K562 (cell line): ENCODE measurements around the gene SYNGR4. TPM values are rescaled to one million over a fixed set of nuclear protein-coding genes. Genes with fewer than 3 reads are reported as not detected.

Experiments used
- CBFB ChIP-seq: sonication (generic); formaldehyde crosslinking; IDR thresholded peaks from 2 replicates; pipeline ENCODE4 v1.4.0; 2020; ENCODE audit warnings: mild to moderate bottlenecking, missing genetic modification reagents
- LARP7 ChIP-seq: fragments of 450-650 bp; IDR thresholded peaks from 2 replicates; pipeline ENCODE4 v1.6.1; 2016
- PHF21A ChIP-seq: fragments of 450-650 bp; IDR thresholded peaks from 2 replicates; pipeline ENCODE4 v1.6.1; 2017; ENCODE audit warnings: low read depth, borderline replicate concordance
- RBFOX2 ChIP-seq: fragments of 200-400 bp; formaldehyde crosslinking; IDR thresholded peaks from 2 replicates; pipeline ENCODE4 v1.6.1; 2017; ENCODE audit warnings: low read depth, mild to moderate bottlenecking, low read length, moderate library complexity
- U2AF1 ChIP-seq: fragments of 200-400 bp; formaldehyde crosslinking; optimal IDR thresholded peaks from 2 replicates; pipeline ENCODE3; 2017; ENCODE audit warnings: mild to moderate bottlenecking, low read depth, low read length, moderate library complexity
- ZNF584 ChIP-seq: fragments of 200-800 bp; sonication (Bioruptor generic); IDR thresholded peaks from 2 replicates; pipeline ENCODE4 v1.6.1; 2016; ENCODE audit warnings: low read depth, mild to moderate bottlenecking, missing genetic modification characterization, missing compliant biosample characterization
- polyA plus RNA-seq, 8 experiments: library from polyadenylated mRNA; depleted of rRNA in 4 of 8; stranded (reverse) in 5 of 8; unstranded in 3 of 8; fragments of >200 nt; fragmentation: Nextera tagmentation in 2 of 8; fragmentation: Illumina TruSeq in 1 of 8; extraction: Ambion mirVana in 2 of 8; extraction: Trizol in 1 of 8; gene quantifications; 2 replicates each; pipeline versions ENCODE4 v1.2.1 to v1.2.3, GENCODE V29; 2011 to 2014; ENCODE audit warnings: inconsistent platforms in 1 of 8, missing spikeins in 1 of 8
- total RNA-seq, 7 experiments: library from RNA; depleted of rRNA in 6 of 7; stranded (reverse); fragments of >200 nt in 6 of 7; fragmentation: Illumina TruSeq in 2 of 7; extraction: Trizol in 2 of 7; gene quantifications; 2 replicates each; pipeline versions ENCODE4 v1.2.1 to v1.2.3, GENCODE V29; 2011 to 2021; ENCODE audit warnings: low replicate concordance in 1 of 7
- TF ChIP-seq, protein P1 (sequence below): fragments of 450-650 bp; IDR thresholded peaks from 2 replicates; pipeline ENCODE4 v1.6.1; 2018; ENCODE audit not compliant: partially characterized antibody
- TF ChIP-seq, protein P2 (sequence below): sonication (generic); formaldehyde crosslinking; IDR thresholded peaks from 2 replicates; pipeline ENCODE4 v1.8.1; 2023; ENCODE audit warnings: missing genetic modification reagents, mild to moderate bottlenecking, borderline replicate concordance
- TF ChIP-seq, protein P3 (sequence below): fragments of 450-650 bp; IDR thresholded peaks from 2 replicates; pipeline ENCODE4 v1.6.1; 2016; ENCODE audit warnings: borderline replicate concordance
- TF ChIP-seq, protein P4 (sequence below): fragments of 450-650 bp; formaldehyde crosslinking; IDR thresholded peaks from 2 replicates; pipeline ENCODE4 v1.4.0; 2020; ENCODE audit warnings: mild to moderate bottlenecking, moderate library complexity
- TF ChIP-seq, protein P5 (sequence below): conservative IDR thresholded peaks from 2 replicates; pipeline ENCODE4 v1.6.1; 2011; ENCODE audit warnings: low read depth, mild to moderate bottlenecking, low read length; ENCODE audit not compliant: control insufficient read depth

The SYNGR4 gene
- total and polyA plus RNA-seq, 9 of the 15 experiments (the other 6 are each of a cell fraction or from before 2014, with no cell fraction given): 0.07 to 0.14 TPM; not detected in 7

DNA sequence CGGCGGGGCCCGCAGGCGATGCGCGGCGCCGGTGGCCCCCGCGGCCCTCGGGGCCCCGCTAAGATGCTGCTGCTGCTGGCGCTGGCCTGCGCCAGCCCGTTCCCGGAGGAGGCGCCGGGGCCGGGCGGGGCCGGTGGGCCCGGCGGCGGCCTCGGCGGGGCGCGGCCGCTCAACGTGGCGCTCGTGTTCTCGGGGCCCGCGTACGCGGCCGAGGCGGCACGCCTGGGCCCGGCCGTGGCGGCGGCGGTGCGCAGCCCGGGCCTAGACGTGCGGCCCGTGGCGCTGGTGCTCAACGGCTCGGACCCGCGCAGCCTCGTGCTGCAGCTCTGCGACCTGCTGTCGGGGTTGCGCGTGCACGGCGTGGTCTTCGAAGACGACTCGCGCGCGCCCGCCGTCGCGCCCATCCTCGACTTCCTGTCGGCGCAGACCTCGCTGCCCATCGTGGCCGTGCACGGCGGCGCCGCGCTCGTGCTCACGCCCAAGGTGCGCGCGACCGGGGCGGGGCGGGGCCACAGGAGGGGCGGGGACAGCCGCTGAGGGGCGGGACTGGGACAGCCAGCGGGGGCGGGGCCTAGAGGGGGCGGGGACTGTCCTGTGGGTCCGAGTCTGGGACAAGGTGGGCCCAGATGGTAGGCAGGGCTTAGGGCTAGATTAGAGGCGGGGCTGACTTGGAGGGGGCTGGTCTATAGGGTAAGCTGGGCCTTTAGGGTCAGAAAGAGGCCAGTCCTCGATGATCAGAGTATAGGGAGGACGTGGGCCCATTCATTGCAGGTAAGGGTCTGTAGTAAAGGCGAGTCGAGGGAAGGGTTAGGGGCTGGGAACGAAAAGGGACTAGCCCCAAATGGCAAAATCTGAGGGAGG lies 34.4 kb downstream of the SYNGR4 start (continued):
- TF ChIP-seq, protein P1, sequence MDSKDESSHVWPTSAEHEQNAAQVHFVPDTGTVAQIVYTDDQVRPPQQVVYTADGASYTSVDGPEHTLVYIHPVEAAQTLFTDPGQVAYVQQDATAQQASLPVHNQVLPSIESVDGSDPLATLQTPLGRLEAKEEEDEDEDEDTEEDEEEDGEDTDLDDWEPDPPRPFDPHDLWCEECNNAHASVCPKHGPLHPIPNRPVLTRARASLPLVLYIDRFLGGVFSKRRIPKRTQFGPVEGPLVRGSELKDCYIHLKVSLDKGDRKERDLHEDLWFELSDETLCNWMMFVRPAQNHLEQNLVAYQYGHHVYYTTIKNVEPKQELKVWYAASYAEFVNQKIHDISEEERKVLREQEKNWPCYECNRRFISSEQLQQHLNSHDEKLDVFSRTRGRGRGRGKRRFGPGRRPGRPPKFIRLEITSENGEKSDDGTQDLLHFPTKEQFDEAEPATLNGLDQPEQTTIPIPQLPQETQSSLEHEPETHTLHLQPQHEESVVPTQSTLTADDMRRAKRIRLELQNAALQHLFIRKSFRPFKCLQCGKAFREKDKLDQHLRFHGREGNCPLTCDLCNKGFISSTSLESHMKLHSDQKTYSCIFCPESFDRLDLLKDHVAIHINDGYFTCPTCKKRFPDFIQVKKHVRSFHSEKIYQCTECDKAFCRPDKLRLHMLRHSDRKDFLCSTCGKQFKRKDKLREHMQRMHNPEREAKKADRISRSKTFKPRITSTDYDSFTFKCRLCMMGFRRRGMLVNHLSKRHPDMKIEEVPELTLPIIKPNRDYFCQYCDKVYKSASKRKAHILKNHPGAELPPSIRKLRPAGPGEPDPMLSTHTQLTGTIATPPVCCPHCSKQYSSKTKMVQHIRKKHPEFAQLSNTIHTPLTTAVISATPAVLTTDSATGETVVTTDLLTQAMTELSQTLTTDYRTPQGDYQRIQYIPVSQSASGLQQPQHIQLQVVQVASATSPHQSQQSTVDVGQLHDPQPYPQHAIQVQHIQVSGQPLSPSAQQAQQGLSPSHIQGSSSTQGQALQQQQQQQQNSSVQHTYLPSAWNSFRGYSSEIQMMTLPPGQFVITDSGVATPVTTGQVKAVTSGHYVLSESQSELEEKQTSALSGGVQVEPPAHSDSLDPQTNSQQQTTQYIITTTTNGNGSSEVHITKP: no peak
- TF ChIP-seq CBFB (CRISPR knock-in tag): no peak
- no peak for TF ChIP-seq LARP7
- TF ChIP-seq PHF21A: no peak
- TF ChIP-seq, protein P2, sequence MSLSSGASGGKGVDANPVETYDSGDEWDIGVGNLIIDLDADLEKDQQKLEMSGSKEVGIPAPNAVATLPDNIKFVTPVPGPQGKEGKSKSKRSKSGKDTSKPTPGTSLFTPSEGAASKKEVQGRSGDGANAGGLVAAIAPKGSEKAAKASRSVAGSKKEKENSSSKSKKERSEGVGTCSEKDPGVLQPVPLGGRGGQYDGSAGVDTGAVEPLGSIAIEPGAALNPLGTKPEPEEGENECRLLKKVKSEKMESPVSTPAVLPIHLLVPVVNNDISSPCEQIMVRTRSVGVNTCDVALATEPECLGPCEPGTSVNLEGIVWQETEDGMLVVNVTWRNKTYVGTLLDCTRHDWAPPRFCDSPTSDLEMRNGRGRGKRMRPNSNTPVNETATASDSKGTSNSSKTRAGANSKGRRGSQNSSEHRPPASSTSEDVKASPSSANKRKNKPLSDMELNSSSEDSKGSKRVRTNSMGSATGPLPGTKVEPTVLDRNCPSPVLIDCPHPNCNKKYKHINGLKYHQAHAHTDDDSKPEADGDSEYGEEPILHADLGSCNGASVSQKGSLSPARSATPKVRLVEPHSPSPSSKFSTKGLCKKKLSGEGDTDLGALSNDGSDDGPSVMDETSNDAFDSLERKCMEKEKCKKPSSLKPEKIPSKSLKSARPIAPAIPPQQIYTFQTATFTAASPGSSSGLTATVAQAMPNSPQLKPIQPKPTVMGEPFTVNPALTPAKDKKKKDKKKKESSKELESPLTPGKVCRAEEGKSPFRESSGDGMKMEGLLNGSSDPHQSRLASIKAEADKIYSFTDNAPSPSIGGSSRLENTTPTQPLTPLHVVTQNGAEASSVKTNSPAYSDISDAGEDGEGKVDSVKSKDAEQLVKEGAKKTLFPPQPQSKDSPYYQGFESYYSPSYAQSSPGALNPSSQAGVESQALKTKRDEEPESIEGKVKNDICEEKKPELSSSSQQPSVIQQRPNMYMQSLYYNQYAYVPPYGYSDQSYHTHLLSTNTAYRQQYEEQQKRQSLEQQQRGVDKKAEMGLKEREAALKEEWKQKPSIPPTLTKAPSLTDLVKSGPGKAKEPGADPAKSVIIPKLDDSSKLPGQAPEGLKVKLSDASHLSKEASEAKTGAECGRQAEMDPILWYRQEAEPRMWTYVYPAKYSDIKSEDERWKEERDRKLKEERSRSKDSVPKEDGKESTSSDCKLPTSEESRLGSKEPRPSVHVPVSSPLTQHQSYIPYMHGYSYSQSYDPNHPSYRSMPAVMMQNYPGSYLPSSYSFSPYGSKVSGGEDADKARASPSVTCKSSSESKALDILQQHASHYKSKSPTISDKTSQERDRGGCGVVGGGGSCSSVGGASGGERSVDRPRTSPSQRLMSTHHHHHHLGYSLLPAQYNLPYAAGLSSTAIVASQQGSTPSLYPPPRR (CRISPR knock-in tag): no peak
- TF ChIP-seq, protein P3, sequence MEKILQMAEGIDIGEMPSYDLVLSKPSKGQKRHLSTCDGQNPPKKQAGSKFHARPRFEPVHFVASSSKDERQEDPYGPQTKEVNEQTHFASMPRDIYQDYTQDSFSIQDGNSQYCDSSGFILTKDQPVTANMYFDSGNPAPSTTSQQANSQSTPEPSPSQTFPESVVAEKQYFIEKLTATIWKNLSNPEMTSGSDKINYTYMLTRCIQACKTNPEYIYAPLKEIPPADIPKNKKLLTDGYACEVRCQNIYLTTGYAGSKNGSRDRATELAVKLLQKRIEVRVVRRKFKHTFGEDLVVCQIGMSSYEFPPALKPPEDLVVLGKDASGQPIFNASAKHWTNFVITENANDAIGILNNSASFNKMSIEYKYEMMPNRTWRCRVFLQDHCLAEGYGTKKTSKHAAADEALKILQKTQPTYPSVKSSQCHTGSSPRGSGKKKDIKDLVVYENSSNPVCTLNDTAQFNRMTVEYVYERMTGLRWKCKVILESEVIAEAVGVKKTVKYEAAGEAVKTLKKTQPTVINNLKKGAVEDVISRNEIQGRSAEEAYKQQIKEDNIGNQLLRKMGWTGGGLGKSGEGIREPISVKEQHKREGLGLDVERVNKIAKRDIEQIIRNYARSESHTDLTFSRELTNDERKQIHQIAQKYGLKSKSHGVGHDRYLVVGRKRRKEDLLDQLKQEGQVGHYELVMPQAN: no peak
- peak; percentile 75 for TF ChIP-seq RBFOX2
- TF ChIP-seq, protein P4, sequence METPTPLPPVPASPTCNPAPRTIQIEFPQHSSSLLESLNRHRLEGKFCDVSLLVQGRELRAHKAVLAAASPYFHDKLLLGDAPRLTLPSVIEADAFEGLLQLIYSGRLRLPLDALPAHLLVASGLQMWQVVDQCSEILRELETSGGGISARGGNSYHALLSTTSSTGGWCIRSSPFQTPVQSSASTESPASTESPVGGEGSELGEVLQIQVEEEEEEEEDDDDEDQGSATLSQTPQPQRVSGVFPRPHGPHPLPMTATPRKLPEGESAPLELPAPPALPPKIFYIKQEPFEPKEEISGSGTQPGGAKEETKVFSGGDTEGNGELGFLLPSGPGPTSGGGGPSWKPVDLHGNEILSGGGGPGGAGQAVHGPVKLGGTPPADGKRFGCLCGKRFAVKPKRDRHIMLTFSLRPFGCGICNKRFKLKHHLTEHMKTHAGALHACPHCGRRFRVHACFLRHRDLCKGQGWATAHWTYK (CRISPR knock-in tag): no peak; the same call in 1 of the 2 replicates
- TF ChIP-seq, protein P5, sequence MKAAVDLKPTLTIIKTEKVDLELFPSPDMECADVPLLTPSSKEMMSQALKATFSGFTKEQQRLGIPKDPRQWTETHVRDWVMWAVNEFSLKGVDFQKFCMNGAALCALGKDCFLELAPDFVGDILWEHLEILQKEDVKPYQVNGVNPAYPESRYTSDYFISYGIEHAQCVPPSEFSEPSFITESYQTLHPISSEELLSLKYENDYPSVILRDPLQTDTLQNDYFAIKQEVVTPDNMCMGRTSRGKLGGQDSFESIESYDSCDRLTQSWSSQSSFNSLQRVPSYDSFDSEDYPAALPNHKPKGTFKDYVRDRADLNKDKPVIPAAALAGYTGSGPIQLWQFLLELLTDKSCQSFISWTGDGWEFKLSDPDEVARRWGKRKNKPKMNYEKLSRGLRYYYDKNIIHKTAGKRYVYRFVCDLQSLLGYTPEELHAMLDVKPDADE: no peak; the same call in 1 of the 2 replicates
- peak; percentile 92 for TF ChIP-seq ZNF584
- no peak for TF ChIP-seq U2AF1
